HG03520 (cell line): Measurements from ENCODE around the gene FRMD8.
"Not testable (repeated sequence)": the region's sequence is repeated elsewhere in the genome, so short reads cannot be mapped to it uniquely, and the experiment has no call there.

Experiments used
- ATAC-seq: cut with Tn5 transposase; IDR thresholded peaks from one replicate; pipeline ENCODE4 v1.9.1; 2021; ENCODE audit warnings: mild to moderate bottlenecking, moderate library complexity; ENCODE audit not compliant: unreplicated experiment

FRMD8 gene

DNA sequence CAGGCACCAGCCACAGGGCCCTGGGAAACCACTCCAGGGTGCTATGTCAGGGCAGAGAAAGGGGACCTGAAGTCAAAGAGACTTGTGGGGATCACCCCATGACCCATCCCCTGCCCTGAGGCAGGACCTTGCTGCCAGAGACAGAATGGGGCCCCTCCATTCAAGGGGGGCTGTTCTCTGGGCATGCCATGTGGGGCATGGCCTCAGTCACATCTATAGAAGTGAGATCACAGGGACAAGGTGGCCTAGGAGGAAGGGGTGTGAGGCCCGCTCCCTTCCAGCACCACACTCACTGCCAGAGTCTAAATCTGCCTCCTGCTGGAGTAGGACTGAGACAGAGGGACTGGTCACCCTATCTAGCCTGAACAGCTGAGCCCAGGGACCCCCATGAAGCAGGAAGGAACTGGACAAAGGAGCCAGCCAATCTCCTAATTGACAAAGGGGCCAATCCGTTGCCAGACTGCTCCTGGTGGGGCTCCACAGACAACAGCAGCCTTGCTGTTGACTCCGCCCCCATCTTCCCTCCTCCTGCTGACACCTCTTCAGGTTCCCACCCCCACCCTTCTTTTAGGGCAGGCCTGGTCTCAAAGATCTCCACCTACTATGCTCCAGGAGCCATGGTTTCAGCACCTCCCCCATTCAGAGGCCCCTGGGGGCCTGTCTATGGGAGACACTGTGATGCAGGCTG, 62.1 kb downstream of the FRMD8 start:
- no peak for ATAC-seq

DNA sequence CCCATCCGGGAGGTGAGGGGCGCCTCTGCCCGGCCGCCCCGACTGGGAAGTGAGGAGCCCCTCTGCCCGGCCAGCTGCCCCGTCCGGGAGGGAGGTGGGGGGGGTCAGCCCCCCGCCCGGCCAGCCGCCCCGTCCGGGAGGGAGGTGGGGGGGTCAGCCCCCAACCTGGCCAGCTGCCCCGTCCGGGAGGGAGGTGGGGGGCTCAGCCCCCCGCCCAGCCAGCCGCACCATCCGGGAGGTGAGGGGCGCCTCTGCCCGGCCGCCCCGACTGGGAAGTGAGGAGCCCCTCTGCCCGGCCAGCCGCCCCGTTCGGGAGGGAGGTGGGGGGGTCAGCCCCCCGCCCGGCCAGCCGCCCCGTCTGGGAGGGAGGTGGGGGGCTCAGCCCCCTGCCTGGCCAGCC, 64.9 kb downstream of the FRMD8 start:
- not testable (repeated sequence) for ATAC-seq

DNA sequence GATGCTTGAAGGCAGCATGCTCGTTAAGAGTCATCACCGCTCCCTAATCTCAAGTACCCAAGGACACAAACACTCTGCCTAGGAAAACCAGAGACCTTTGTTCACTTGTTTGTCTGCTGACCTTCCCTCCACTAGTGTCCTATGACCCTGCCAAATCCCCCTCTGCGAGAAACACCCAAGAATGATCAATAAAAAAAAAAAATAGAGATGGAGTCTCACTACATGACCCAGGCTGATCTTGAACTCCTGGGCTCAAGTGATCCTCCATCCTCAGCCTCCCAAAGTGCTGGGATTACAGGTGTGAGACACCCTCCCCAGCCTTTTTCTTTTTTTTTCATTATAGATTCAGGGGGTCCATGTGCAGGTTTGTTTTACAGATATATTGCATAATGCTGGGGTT, 65.8 kb downstream of the FRMD8 start:
- not testable (repeated sequence) for ATAC-seq

DNA sequence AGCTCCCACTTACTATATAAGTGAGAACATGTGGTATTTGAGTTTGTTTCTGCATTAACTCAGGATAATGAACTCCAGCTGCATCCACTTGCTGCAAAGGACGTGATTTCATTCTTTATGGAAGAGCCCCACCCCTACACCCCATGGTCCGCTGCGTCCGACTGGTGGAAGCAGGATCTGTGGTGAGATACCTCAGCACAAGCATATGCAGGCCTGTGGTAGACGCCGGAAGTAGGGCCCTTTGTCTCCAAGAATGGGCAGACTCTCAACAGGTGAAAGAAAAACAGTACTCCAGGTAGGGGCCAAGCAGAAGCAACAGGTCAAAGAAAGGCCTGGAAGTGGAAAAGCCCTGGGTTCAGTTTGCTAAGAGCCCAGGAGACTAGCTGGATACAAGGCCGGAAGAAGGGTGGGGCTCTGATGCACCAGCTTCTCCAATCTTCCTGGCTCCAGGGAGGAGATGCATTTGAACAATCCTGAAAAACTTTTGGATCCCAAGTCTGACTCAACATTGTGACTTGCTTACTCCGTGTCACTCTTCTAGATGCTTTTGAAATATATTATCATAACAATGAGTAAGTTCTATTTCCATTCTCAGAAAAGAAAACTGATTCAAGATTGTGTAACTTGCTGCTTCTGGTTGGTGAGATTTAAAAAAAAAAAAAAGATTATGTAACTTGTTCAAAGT, 66.5 kb downstream of the FRMD8 start:
- ATAC-seq: no peak

DNA sequence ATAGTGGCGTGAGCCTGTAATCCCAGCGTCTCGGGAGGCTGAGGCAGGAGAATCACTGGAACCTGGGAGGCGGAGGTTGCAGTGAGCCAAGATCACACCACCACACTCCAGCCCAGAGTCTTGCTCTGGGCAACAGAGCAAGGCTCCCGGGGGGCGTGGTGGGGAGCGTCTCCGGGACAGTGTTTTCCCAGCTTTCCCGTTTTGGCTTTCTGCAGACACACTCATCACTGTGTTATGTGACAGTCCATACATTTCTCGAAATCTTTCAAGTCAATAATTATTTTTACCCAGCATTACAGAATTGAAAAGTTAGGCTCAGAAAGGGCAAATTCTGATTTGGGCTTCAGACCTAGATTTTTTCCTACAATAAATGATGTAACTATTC, 67.9 kb downstream of the FRMD8 start:
- ATAC-seq: no peak

DNA sequence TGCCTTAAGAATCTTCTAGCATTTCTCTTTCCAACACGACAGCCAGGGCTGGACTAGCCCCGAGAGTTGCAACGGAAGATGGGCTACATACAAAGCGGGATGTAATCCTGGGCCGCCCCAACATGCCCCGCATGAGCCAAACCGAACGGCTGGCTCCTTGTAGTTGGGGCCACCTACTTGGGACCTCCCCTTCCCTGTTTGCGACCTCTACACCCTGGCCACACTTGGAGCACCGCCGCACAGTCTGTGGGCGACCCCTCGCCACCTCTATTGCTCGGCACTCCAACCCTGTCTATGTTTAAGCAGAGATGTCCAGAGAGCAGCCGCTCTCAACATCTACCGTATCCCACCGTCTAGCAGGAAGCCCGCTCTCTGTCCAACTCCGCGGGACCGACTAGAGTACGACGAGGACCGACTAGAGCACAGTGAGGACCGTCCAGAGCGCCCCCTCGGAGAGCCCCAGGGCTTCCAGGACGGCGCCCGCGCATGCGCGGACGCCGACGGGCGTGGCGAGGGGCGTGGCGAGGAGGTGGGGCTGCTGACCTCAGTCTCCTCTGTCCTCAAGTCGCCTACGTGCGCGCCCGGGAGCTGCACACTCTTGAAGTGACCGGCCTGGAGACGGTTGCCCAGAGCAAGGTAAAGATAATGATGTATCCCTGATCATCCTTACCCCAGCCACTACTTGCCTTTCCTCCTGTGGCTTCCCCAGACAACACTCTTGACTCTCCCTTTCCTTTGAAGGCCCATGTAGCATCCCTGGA, 68.4 kb downstream of the FRMD8 start:
- peak; percentile 77 for ATAC-seq

DNA sequence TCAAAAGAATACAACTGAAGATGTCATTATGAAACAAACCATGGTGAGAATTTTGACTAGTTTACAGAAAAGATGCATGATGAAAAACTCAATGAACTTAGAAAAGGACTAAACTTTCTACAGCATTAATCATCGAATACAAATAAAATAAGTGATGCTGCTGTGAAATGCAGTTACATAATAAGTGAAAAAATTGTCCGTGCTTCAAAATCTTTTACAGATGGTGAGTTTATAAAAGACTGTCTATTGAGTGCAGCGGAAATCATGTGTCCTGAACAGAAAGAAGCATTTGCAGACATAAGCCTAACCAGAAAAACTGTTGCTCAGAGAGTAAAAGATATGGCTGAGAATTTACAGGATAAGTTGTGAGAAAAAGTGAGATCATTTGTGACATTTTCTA, 70.0 kb downstream of the FRMD8 start:
- no peak for ATAC-seq

DNA sequence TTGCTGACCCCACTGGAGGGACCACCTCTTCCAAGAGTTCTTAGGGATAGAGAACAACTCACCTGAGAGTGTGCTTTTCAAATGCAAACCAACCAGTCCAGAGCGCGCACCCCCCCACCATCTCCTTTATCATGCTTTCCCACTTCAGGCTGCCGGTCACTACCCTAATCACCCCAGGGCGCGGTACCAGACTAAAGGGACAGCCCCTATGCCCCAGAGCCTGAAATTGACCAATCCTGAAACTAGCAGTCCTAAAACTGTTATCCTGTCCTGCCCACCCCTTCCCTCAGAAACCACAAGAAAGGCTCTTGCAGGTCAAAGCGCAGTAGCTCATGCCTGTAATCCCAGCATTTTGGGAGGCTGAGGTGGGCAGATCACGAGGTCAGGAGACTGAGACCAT, 73.1 kb downstream of the FRMD8 start:
- ATAC-seq: no peak
